Measurements from ENCODE around the gene NACC2. TPM values are rescaled to one million over a fixed set of nuclear protein-coding genes. Genes with fewer than 3 reads are reported as not detected.
A peak's percentile ranks its signal among the peaks of the same experiment; 100 is the strongest.

Gene NACC2, protein sequence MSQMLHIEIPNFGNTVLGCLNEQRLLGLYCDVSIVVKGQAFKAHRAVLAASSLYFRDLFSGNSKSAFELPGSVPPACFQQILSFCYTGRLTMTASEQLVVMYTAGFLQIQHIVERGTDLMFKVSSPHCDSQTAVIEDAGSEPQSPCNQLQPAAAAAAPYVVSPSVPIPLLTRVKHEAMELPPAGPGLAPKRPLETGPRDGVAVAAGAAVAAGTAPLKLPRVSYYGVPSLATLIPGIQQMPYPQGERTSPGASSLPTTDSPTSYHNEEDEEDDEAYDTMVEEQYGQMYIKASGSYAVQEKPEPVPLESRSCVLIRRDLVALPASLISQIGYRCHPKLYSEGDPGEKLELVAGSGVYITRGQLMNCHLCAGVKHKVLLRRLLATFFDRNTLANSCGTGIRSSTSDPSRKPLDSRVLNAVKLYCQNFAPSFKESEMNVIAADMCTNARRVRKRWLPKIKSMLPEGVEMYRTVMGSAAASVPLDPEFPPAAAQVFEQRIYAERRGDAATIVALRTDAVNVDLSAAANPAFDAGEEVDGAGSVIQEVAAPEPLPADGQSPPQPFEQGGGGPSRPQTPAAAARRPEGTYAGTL
- total RNA-seq (2021; fragmentation: NEBNext Ultra II Directional; extraction: Animal tissue kit (Norgen Biotek cat#: 25700)), result 10 to 100 TPM; 38.2 to 46.7 (median 40.2) TPM
- long read RNA-seq, partial matches to known transcripts, result 0 of 24 reads
- long read RNA-seq, other reads (novel, unspliced or antisense), result 24 of 24 reads

DNA sequence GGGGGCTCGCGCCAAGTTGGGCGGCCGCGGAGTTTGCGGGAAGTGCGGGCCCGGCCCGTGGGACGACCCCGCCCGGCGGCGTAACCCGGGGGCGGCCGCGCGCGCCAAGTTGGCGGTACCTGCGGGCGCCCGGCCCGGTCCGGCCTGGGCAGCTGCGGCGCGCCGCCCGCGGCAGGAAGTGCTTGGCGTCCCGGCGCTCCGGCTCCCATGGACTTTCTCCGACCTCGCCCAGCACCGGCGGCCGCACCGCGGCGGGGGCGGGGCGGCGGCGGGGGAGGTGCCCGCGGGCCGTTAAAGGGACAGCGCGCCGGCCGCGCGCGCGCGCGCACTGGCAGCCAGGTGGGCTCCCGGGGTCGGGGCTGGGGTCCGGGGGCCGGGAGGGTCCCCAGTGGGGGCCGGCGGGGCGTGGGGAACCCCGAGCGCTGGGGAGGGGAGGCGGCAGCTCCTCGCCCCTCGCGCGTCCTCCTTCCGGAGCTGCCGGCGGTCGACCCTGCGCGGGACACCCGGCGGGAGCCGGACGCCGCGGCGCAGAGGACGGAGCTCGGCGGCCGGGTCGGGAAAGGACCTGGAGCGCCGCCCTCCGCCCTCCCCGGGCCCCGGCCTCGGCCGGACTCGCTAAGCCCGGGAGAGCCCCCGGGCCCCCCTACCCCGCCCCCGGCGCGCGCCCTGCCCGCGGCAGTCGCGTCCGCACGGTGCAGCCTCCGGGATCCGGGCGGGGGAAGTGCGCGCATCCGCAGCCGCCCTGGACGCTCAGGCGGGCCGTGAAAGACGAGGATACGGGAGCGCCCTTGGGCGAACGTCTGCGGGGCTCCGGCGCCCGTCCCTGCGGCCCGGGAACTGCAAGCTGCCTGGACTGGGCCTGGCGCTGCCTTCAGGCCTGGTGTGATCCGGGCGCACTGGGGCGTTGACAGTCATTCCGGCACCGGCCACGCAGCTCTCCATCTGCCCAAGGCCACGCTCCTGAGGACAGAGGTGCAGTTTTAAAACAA, at the start of gene NACC2:
NACC2 (minus strand) TSS at position 220 of the 989 bp plus-strand sequence. CDS start 44,768 bp downstream, outside the sequence.
- H3K4me3 Mint-ChIP-seq, result peak within 1 kb of the TSS; percentile 84
- H3K4me1 Mint-ChIP-seq (ENCODE audit: low read depth), result peaks cover 17% of the 10 kb centered on the region
- no peaks in the 10 kb centered on the region for H3K36me3 Mint-ChIP-seq (ENCODE audit: low read depth)
- 0 out of 2 replicates have a peak within 1 kb of the TSS, but pooled peaks have one; percentile 52 for H3K27ac Mint-ChIP-seq
- peak; percentile 30 for DNase-seq
- TF ChIP-seq, protein P1, sequence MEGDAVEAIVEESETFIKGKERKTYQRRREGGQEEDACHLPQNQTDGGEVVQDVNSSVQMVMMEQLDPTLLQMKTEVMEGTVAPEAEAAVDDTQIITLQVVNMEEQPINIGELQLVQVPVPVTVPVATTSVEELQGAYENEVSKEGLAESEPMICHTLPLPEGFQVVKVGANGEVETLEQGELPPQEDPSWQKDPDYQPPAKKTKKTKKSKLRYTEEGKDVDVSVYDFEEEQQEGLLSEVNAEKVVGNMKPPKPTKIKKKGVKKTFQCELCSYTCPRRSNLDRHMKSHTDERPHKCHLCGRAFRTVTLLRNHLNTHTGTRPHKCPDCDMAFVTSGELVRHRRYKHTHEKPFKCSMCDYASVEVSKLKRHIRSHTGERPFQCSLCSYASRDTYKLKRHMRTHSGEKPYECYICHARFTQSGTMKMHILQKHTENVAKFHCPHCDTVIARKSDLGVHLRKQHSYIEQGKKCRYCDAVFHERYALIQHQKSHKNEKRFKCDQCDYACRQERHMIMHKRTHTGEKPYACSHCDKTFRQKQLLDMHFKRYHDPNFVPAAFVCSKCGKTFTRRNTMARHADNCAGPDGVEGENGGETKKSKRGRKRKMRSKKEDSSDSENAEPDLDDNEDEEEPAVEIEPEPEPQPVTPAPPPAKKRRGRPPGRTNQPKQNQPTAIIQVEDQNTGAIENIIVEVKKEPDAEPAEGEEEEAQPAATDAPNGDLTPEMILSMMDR (IDR thresholded peaks at IDR 0.05), result no peak
- peaks cover 4% of the 10 kb centered on the region for H3K27me3 Mint-ChIP-seq (ENCODE audit: insufficient read depth)
- H3K9me3 Mint-ChIP-seq, result no peaks in the 10 kb centered on the region

DNA sequence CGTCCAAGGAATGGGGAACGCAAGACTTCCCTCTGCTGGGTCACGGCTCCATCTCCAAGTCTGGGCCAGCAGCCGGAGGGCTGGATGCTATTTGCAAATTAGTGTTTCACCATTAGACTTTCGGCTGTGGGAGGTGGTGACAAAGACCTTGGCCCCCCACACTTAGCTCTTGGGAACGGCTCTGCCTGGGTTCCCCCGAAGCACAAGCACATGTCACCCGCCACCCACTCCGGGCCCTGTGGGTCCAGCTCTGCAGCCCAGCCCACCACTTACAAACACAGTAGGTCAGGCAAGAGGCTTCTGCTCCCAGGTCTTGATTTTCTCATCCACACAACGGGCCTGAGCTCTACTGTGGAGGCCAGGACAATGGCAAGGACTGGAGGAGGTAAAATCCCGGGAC, 49.4 kb upstream of the NACC2 start:
- TF ChIP-seq, protein P1 (IDR thresholded peaks at IDR 0.05), result no peak
- no peak overlapping the region for H3K4me3 Mint-ChIP-seq
- no peaks in the 10 kb centered on the region for H3K4me1 Mint-ChIP-seq (ENCODE audit: low read depth)
- H3K9me3 Mint-ChIP-seq, result no peaks in the 10 kb centered on the region
- peaks cover 29% of the 10 kb centered on the region for H3K27me3 Mint-ChIP-seq (ENCODE audit: insufficient read depth)
- no peak for DNase-seq
- H3K27ac Mint-ChIP-seq, result no peak overlapping the region
- no peaks in the 10 kb centered on the region for H3K36me3 Mint-ChIP-seq (ENCODE audit: low read depth)

DNA sequence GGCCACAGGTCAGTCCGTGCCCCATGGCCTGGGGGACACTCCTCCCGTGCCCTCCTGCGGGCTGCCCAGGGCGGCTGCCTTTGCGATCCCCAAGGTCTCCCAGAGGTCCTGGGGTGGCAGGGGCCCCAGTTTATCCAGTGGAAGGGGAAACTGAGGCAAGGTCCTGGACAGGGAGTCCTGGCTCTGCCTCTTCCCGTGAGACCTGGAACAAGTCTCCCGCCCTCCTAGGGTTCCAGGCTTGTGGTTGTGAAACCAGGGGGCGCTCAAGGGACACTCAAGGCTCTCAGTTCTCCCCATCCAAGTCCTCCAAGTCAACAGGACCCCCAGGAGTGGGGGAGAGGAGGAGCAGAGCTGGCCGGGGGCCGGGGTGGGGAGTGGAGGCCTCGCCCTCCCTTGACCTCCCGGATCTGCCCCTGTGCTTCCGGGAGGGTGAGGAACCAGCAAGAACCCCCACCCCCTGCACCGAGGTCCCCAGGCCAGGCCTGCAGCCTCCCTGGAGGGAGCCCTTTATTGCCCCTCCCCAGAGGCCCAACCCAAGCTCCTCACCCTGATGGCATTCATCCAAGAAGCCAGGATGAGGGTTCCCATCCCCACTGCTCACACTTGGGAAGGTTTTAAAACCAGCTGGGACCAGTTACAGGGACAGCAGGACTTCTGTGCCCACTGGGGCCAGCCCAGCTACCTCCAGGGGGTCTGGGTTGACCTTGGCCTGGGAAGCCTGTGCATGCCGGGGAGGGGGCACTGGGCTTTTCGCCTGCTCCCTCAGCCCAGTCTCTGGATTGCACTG, 48.3 kb upstream of the NACC2 start:
- Mint-ChIP-seq H3K9me3 (no peaks in the 10 kb centered on the region), H3K4me1 (ENCODE audit: low read depth) (no peaks in the 10 kb centered on the region), H3K27ac (no peak overlapping the region), H3K4me3 (no peak overlapping the region), H3K36me3 (ENCODE audit: low read depth) (no peaks in the 10 kb centered on the region), H3K27me3 (ENCODE audit: insufficient read depth) (peaks cover 29% of the 10 kb centered on the region)
- TF ChIP-seq, protein P1 (IDR thresholded peaks at IDR 0.05), result peak; percentile 60
- DNase-seq, result no peak

DNA sequence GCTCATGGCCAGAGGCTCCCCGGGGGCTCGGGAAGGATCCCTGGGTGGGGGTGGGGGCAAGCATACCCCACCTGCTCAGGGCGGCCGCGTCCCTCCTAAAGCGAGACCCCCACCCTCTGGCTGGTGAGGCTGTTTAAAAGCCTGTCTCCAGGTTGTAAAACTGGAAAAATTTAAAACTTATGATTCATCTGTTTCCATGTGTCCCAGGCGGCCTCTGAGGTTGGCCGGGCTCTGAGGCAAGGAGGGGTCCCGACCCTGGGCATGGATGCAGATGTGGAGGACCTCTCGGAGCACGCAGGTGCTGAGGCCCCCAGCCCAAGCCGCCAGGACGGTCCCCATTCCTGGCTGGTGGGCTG, 47.7 kb upstream of the NACC2 start:
- H3K4me3 Mint-ChIP-seq, result no peak overlapping the region
- no peaks in the 10 kb centered on the region for H3K9me3 Mint-ChIP-seq
- H3K4me1 Mint-ChIP-seq (ENCODE audit: low read depth), result no peaks in the 10 kb centered on the region
- H3K27ac Mint-ChIP-seq, result no peak overlapping the region
- no peak for DNase-seq
- no peaks in the 10 kb centered on the region for H3K36me3 Mint-ChIP-seq (ENCODE audit: low read depth)
- peaks cover 29% of the 10 kb centered on the region for H3K27me3 Mint-ChIP-seq (ENCODE audit: insufficient read depth)
- TF ChIP-seq, protein P1 (IDR thresholded peaks at IDR 0.05), result no peak

All from HFFc6 (cell line).